Central memory CD4-positive, alpha-beta T cell (primary cell): Measurements from ENCODE around the gene U2AF2.

Experiments used
- DNase-seq: peaks from one replicate; pipeline ENCODE4 v3.0.0; 2022

U2AF2 gene

GRCh38 chr19:55643887-55644176 lies 11.0 kb upstream of the U2AF2 start:
- no peak for DNase-seq

DNA sequence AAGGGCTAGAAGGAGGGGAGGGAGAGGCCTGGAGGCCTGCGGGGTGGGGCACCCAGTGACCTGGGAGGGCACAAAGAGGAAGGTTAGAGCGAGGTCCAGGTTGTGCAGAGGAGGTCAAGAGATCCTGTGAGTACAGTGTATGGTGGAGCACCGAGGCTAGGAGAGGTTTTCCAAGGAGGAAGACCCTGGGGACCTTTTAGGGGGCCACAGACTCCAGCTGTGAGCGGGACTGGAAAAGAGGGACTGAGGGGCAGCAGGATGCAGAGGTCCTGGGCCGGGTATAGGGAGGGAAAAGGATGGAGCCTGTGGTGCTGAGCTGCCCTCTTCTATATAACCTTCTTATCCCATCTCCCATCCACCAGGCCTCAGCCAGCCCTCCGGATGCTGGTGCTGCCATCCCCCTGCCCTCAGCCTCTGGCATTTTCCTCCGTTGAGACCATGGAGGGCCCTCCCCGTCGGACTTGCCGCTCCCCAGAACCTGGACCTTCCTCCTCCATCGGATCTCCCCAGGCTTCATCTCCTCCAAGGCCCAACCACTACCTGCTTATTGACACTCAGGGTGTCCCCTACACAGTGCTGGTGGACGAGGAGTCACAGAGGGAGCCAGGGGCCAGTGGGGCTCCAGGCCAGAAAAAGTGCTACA lies 10.5 kb upstream of the U2AF2 start:
- no peak for DNase-seq

- DNase-seq, result no peak
Observed at GRCh38 chr19:55644842-55645511, 9.9 kb upstream of the U2AF2 start.

- no peak for DNase-seq
Observed at GRCh38 chr19:55645512-55645881, 9.3 kb upstream of the U2AF2 start.

- DNase-seq, result no peak
Observed at GRCh38 chr19:55646889-55647731, 7.7 kb upstream of the U2AF2 start.

DNA sequence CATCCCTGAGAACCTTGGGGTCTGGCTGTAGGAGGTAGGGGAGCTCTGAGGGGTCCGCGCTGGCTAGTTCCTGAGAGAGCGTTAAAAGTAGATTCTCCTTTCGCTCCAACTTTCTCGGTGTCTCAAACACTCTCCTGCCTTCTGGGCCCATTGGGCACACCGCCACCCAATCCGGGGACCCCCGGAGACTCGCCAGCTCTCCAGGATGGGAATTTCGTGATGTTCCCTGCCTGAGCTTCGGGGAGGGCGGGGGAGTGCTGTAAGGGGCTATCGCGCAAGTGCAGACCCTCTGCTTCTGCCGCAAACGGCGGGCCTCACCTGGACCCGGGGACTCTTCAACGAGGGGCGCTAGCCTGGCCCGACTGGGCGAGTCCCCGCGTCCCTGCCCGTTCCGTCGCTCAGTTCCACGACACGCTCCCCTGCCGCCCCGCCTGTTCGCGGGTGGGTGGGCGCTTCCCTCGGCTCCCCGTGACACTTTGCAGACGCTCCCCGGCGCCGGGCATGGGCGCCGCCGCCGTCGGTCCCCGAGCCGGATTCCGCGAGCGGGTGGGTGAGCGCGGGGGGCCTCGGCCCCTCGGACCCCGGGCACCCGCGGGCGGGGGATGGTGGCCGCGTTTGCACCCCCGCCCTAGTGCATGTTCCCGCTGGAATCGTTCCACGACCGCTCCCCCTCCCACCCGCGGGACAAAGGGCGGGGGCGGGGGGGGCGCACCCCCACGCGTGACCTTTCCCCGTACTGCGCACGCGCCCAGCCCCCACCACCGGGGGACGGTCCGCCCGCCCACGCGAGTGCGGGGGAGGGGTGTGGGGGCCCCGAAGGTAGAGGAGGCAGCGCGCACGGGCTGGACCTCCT lies 6.9 kb upstream of the U2AF2 start, which contains the start of gene CCDC106:
CCDC106 (plus strand) TSS at position 481 of the 853 bp plus-strand sequence. CDS start 835 bp downstream, outside the sequence.
- DNase-seq, result peak; percentile 30

DNA sequence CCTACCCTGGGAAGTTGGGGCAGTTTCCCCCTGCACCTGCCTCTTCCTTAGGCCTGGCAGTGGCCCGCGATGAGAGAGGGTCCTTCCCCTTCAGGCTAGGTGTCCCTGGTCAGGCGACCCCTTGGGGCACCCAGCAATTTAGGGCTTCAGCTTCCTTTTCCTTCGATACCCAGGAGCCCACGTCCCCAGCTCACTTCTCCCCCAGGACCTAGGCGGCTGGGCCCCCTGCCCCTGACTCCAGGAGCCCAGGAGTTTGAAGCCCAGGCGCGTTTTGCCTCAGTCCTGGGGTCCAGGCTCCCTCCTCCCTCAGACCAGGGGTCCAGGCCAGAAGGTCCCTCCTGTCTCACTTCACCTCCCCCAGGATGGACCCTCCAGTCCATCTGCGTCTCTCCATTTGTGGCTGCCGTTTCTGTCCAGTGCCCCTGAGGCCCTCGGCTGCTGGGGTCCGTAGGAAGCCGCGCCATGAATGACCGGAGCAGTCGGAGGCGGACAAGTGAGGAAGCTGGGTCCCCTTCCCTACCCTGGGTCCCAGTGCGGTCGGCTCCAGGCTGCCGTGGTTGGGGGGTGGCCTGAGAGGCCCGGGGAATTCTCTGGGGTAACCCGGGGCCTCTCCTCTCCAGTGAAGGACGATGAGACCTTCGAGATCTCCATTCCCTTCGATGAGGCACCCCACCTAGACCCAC lies 6.1 kb upstream of the U2AF2 start:
- DNase-seq, result no peak

DNA sequence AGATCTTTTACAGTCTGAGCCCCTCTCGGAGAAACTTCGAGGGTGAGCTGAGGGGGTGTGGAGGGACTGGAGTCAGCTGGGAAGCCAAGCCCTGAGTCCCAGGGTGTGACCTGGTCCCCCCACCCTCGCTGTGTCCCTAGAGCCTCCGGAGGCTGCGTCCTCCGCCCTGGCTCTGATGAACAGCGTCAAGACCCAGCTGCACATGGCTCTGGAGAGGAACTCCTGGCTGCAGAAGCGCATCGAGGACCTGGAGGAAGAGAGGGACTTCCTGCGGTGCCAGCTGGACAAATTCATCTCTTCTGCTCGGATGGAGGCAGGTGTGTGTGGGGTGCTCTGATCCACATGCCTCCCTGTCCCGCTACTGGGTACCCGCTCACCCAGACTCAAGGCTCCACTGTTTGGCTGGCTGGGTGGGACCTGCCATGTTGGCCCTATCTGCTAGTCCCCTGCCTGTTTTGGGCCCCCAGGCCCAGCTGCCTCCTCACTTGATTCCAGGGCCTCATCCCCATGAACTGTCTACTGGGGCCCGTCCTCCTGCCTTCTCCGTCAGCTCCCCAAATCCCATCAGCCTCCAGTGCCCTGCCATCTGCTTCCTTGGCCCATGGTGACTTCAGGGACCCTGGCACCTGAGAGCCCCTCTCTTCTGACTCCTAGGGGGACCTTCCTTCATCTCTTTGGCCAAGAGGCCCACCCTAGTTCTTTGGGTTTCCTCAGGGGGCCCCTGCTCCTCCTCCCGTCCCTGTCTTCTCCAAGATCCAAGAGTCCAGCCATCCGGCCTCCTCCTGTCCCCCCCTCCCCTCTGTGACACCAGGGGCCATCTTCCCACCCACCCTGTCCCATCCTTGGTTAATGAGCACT lies 5.3 kb upstream of the U2AF2 start:
- no peak for DNase-seq

DNA sequence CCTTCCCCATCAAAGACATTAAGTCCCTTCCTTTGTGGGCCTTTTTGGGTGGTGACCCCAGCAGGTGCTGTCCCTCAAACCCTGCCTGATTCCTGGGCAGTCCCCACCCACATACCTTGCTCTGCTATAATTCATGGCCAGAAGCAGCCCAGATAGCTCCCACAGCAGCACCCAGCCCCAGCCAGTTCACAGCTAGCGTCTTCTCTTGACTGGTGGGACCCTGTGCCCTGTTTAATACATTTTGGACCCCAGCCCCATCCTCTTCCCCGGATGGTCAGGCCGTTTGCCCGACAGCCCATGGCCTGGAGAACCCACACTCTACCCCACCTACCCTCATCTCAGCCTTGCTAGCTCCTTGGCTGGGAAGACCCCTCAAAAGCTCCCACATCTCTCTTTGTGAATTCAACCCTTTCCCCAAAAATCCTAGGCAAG lies 4.7 kb upstream of the U2AF2 start:
- DNase-seq, result no peak

DNA sequence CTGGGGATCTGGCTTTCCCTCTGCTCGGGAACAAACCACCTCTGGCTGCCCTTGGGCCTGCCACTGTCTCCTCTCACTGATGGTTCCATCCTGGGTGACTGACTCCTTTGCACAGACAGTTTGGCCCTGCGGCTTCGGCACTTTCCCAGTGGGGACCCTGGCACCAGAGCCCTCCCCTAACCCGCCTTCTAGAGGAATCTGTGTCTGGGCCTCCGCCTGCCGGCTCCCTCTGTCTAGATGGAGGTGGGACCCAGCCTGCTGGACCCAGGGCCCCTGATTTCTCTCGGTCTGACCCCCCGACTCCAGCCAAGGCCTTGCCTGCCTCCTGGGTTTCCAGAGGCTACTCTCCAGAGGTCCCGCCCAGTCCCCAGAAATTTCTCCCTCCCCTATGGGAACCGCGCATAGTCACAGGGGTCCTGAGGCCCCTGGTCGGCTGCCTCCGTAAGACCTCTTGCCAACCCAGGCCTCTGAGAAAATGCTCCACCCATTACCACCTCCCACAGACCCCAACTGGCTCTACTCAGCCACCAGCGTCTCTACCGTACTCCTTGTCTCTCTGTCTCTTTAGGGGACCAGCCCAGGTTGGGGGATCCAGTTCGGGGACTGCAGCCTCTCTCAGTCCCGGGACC lies 4.1 kb upstream of the U2AF2 start:
- DNase-seq, result no peak

DNA sequence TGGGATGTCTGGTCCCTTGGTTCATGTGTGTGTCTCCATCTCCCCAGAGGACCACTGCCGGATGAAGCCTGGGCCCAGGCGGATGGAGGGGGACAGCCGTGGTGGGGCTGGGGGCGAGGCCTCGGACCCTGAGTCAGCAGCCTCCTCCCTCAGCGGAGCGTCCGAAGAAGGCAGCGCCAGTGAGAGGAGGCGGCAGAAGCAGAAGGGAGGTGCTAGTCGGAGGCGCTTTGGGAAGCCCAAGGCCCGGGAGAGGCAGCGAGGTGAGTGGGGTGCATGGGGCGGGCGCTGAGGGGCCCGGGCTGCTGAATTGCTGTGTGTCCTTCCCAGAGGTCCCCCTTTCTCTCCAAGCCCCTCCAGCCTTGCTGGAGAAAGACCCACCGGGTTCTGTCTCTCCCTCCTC lies 3.6 kb upstream of the U2AF2 start:
- no peak for DNase-seq

- DNase-seq, result no peak
Observed at GRCh38 chr19:55652311-55653128, 2.3 kb upstream of the U2AF2 start.

GRCh38 chr19:55653651-55654322 lies 1.0 kb upstream of the U2AF2 start:
- DNase-seq, result peak; percentile 99

- DNase-seq, result peak; percentile 100
Observed at GRCh38 chr19:55654323-55654867, 440 bp upstream of the U2AF2 start.

GRCh38 chr19:55655648-55656040 lies 809 bp downstream of the U2AF2 start:
- no peak for DNase-seq

GRCh38 chr19:55656552-55656951 lies 1.7 kb downstream of the U2AF2 start:
- no peak for DNase-seq

- DNase-seq, result no peak
Observed at GRCh38 chr19:55656988-55657747, 2.3 kb downstream of the U2AF2 start.

DNA sequence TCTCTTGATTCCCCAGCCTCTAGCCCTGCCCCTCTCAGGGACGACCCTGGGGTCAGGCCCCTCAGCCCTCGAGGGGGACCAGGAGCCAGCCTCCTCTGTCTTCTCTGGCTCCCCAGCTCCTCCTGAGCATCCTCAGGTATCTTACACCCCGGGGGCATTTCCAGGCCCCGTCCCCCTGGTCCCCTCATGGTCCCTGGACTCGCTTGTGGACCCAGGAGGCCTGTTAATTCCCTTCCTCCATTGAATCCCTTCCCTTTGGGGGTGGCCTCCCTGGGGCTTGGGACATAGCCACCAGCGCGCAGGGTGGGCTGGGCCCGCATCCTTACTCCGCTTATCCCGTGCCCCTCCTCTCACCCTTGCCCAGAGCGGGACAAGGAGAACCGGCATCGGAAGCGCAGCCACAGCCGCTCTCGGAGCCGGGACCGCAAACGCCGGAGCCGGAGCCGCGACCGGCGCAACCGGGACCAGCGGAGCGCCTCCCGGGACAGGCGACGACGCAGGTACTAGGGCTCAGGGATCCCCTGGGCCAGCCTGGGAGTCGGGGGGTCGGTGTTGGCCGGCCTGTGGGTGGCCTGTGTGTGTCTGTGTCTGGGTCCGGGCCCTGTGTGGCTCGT lies 4.1 kb downstream of the U2AF2 start:
- DNase-seq, result no peak
